ENCODE data around the gene SECISBP2L.
A peak's percentile ranks its signal among the peaks of the same experiment; 100 is the strongest.

SECISBP2L gene

GRCh38 chr15:48963524-48964113, 82.6 kb downstream of the SECISBP2L start, which contains the start of gene SHC4:
TSS of gene SHC4 (minus strand) at chr15:48963919. CDS start at chr15:48963015, 904 bp downstream.
- DNase-seq, result no peak

- DNase-seq, result peak; percentile 16
Observed at GRCh38 chr15:48962662-48963523, 83.4 kb downstream of the SECISBP2L start.

GRCh38 chr15:48955967-48956366, 90.3 kb downstream of the SECISBP2L start:
- DNase-seq, result no peak

GRCh38 chr15:48955370-48955769, 90.9 kb downstream of the SECISBP2L start:
- no peak for DNase-seq

- no peak for DNase-seq
Observed at GRCh38 chr15:48954538-48954937, 91.7 kb downstream of the SECISBP2L start.

- no peak for DNase-seq
Observed at GRCh38 chr15:48946840-48947187, 99.4 kb downstream of the SECISBP2L start.

GRCh38 chr15:48946074-48946839, 100.0 kb downstream of the SECISBP2L start:
- DNase-seq, result no peak

- no peak for DNase-seq
Observed at GRCh38 chr15:48945386-48945785, 100.9 kb downstream of the SECISBP2L start.

- DNase-seq, result no peak
Observed at GRCh38 chr15:48941904-48942303, 104.3 kb downstream of the SECISBP2L start.

- DNase-seq, result no peak
Observed at GRCh38 chr15:48940508-48940907, 105.7 kb downstream of the SECISBP2L start.

- DNase-seq, result no peak
Observed at GRCh38 chr15:48939648-48940047, 106.6 kb downstream of the SECISBP2L start.

Measured in activated naive CD4-positive, alpha-beta T cell treated with anti-CD3 and anti-CD28 coated beads, Interleukin-2, amount 50 U/mL, for 16 hours (primary cell).